GM21737 (cell line): Measurements from ENCODE around the gene AURKAIP1.
"Not testable (repeated sequence)": the region's sequence is repeated elsewhere in the genome, so short reads cannot be mapped to it uniquely, and the experiment has no call there.

Source experiments
- ATAC-seq: cut with Tn5 transposase; IDR thresholded peaks from one replicate; pipeline ENCODE4 v1.9.1; 2021; ENCODE audit warnings: mild to moderate bottlenecking, moderate library complexity; ENCODE audit not compliant: unreplicated experiment

The AURKAIP1 gene

DNA sequence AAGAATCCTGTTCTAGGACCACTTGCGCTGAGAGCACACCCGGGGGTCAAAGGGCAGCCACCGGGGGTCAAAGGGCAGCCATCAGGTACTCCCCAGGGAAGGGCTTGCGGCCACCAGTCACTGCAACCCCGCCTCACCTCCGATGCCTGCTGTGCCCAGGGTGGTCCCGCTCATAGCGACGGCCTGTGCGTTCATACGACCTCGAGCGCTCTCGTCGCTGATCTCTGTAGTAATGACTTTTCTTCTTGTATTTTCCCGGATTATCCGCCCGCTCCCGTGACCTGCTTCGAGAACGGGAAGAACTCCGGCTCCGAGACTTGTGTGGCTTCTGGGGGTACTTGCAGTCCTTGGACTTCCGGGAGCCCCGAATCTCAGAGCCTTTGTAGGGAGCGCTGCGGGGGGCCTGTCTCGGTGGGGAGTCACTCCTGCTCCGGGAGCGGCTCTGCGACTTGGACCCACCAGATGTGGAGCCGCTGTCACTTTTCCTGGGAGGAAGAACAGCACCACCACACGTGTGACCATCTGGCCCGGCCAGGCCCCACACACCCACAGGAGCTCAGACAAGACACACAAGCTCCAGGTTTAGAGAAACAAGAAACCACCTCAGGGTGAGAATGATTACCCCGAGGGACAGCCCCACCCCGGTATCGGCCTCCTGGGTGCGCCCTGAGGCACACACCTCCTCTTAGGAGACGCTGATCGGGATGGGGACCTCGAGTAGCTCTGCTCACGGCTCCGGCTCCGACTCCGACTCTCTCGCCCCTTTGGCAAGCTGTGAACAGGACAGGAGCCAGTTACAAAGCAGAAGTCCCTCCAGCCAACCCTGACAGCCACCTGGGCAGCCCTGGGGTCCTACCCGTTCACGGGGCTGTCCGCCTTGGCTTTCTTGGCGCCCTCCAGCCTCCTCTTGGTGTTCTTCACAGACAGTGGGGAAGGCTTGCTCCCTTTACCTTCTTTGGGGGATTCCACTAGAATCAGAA lies 12.4 kb upstream of the AURKAIP1 start:
- ATAC-seq, result no peak

DNA sequence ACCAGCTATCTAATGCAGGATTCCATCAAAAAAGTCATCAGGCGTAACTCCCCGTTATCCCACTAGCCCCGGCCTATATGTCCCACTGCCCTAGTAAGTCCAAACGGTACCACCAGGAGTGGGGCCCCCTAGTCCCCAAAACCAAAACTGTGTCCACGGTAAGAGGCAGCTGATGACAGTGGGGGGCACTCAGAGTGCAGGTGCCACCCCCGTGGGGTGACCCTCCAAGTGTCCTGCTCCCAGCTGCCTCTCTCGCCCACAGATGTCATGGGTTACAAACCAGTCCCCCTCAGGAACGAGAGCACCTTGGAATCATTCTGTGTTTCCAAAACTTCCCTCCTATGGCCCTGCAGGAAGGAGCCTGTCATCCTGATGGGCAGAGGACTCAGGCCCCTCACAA lies 10.9 kb upstream of the AURKAIP1 start:
- ATAC-seq, result no peak

DNA sequence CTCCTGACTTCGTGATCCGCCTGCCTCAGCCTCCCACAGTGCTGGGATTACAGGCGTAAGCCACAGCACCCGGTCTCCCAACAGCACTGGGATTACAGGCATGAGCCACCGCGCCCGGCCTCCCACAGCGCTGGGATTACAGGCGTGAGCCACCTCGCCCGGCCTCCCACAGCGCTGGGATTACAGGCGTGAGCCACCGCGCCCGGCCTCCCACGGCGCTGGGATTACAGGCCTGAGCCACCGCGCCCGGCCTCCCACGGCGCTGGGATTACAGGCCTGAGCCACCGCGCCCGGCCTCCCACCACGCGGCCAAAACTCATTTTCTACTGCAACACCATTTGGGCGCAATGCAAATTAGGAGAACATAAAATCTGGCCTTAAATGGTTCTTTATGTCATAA lies 10.3 kb upstream of the AURKAIP1 start:
- not testable (repeated sequence) for ATAC-seq

DNA sequence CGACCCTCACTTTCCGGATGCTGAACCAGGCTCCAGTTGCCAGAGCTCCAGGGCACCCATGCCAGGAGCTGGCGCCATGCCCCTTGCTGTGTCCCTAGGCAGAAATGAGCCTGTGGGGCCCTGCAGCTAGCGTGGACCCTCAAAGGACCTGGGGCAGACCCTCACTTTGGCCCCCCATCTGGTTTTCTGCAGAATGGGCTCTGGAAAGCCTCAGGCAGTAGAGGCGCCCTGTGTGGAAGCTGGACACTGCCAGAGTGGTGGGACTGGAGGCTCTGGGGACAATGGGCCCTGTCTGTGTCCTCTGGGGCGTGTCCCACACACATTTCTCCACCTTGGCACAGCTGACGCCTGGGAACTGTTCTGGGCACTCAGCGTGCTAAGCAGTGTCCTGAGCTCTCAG lies 6.3 kb upstream of the AURKAIP1 start:
- no peak for ATAC-seq

DNA sequence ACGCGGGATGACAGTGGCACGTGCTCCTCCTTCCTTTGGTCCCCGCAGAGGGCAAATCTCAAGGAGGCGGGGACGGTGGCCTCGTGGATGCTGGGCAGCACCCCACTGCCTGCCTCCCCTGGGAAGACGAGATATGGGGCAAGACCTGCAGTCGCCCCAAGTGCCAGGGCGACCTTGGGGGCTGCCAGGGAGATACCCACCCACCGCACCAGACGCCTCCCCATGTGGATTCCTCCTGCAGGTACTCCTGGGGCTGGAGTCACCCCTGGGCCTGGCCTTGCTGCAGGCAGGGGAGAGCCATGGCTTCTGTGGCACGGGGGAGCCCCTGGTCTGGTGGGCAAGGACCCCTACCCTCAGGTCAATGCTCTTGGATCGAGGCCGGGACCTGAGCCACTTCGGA lies 5.9 kb upstream of the AURKAIP1 start:
- no peak for ATAC-seq

DNA sequence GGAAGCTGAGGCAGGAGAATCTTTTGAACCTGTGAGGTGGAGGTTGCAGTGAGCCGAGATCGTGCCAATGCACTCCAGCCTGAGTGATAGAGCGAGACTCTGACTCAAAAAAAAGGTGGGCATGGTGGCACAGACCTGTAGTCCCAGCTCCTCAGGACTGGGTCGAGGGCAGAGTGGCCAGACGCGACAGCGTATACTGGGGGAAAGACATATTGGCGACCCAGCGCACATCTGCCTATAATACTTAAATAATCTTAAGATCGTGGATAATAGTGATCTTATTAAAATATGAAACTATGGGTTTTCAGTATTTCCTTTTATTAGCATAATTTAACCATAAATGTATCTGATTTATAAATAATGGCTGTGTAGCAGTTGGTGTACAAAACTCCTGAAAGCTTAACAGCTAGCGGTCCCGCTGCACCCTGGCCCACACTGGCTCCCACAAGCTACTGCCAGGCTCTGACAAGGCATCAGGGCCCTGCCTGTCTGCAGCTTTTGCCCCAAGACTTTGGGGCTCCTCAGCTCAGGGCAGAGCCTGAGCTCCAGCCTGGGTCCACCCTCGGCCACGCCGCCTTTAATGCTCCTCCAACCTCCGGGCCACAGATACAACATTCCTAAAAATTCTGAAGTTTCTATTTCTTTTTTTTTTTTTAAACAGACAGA lies 2.7 kb upstream of the AURKAIP1 start:
- ATAC-seq, result no peak

DNA sequence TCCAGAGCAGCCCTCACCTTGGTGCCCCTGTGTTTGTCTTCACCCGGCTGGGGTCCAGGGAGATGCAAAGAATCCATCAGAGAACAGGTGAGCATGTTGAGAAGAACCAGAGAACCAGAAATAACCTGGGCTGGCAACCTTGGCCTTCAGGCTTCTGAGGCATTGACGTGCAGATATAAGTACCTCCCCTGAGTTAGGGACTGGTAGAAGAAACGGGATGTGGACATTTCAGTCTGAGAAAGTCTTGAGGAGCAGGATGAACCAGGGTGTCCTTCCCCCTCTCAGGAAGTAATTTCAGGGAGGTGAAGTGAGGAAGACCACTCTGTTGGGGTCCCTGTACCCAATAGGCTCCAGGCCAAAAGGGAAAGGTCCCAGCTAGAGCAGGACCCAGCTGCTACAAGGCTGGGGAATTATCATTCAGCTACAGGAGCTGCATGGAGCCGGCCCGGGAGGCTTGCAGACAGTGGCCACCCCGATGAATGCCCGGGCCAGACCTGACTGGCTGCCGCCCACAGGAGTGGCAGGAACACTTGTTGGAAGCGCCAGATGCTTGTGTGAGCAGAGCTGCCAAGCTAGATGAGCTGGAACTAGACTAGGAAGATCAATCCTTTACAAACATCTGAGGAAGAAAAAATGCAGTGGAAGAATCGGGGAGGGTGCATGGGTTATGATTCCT lies 1.7 kb upstream of the AURKAIP1 start:
- no peak for ATAC-seq

DNA sequence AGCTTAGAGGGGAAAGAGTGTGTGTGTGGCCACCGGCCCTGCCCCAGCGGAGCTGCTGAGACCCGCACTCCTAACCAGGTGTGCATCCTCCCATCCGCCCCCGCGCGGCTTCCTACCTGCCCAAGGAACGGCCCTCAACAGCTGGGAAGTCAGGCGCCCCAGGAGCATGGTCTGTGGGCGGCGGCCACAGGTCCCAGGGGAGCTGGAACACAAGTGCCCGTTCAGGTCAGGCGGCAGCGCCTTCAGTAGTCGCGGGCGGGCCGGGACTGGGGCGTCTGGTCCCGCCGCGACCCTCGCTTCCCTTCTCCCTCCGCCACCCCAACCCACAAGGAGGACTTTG lies 448 bp downstream of the AURKAIP1 start:
- peak; percentile 11 for ATAC-seq

DNA sequence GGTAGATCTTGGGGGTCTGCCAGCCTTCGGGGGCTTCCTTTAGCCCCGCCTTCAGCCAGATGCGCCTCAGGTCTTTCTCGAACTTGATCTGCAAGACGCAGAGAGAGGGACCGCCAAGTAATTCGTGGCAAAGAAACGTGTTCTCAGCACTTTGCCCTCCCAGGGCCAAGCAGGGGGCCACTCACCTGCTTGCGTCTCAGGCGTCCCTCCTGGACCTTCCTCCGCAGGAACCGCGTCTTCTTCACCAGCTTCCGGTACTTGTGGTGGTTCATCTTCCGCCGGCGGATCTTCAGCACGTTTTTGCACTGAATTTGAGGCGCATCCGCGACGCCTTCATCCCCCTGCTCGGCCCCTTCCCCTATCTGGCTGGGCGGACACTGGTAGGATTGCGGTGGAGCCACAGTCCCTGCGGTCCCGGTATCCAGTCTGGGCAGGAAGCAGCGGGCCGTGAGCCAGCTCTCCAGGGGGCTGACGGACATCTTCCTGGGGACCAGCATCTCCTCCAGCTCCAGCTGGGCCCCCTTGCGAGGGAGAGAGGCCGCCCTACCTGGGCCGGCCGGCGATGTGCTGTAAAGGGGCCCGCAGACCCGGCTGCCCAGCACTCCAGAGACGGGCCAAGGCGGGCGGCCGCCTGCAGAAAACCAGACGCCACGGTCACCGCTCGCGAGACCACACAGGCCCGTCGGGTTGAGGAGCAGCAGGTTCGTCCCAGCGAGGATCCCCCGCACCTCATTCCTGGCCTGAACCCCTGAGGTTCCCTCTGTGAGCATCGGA lies 1.0 kb downstream of the AURKAIP1 start:
- ATAC-seq, result no peak

DNA sequence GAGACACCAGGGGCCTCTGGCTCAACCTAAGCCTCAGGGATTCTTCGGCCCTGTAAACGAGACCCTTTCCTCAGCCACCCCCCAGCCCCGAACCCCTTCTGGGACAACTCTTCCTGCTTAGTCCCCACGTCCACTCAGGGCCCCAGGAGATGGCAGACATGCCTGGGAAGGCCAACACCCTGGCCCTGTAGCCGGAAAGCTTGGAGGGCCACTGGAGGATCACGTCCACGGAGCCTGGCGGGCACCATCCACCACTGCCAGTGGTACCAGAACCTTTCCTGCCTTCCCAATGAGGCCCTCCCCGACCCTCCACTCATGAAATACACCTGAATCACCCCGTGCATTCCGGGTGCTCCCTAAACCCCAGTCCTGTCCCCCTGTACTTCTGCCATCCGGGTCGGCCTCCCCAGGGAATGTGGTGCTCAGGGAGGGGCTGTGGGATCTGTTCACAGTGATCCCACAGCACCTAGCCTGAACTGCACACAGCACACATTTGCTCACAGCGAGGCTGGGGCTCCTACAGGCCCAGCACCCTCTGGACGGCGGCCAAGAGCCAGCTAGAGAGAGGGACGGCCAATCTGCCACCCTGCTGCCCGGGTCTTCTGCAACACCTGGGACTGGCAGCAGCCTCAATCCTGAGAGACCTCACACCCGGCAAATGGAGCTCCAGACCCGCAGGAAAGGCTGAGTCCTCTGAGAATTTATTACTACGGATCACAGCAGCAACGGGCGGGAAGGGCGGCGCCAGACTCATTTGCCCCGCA lies 1.8 kb downstream of the AURKAIP1 start:
- no peak for ATAC-seq

DNA sequence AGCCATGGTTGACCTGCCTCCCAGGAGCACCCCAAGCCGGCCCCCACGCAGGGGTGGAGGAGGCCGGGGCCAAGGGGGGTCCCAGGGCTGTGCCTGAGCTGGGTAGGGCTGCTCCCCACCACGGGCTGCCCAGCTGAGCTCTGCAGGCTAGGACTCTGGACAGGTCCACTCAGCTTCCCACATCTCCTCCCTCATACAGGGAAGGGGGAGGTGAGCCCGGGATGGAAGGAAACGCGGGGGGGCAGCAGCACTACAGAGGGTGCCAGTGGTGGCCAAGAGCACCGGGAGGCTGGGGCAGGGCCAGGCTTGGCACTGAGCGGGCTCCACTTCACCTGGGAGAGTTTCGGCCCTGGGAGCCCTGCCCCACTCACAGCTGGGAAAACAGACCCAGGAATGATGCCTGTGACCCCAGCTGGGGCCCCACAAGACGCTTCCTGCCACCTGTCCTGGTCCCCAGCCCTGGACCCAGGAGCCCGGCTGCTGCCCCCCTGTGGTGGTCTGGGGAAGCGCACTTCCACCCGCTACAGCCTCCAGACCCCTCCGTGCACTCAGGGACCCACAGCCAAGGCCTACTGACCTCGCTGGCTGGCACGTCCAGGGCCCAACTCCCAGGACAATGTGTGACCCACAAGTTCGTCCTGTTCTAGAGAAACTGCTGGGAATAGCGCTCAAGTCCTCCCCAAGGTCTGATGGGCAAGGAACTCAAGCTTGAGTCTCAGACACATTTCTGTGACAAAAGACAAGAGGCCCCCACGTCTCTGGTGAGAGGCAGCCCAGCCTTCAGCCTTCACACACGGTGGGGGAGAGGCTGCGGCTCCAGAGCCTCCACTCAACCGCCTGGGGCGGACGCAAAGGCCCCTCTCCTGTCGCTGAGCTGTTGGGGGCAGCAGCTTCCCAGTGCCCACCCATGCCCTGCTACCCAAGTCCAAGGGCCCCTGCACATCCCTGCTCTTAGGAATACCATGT lies 3.0 kb downstream of the AURKAIP1 start:
- ATAC-seq, result peak; percentile 31

DNA sequence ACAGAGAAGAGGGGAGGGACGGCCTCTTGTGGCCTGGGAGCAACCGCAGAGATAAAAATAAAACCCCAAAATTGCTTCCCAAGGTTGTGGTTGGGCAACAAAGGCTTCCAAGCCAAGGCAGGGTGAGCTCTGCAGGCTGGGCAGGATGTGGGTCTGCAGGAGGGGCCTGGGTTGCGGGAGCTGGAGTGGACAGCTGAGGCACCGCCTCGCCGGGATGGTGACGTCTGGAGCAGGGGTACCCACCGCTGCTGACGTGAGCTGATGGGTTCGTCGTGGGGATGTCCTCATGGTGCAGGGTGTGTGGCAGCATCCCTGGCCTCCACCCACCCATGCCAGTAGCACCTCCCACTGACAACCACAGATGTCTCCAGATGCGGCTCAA lies 3.7 kb downstream of the AURKAIP1 start:
- ATAC-seq, result no peak

DNA sequence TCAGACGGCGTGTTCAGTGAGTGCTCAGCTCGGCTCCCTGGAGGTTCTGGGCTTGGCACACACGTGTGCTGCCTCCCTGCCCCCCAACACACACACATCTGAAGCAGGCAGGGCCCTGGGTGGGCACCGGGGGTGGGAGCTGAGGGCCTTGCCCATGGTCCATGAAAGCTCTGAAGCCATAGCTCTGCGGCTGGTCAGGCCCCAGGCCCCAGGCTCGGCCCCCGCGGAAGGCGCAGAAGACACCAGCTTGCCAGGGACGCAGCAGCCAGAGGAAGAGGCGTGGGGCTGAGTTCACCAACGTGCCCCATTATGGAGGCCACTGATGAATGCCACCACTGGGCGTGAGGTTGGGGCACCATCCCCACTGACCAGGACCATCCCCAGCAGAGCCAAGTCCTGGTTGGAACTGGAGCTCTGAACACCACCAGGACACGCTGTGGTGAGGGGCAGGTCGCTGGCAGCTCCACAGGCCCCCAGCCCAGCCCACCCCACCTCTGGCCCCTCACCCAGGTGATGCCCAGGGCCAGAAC lies 4.2 kb downstream of the AURKAIP1 start:
- no peak for ATAC-seq

DNA sequence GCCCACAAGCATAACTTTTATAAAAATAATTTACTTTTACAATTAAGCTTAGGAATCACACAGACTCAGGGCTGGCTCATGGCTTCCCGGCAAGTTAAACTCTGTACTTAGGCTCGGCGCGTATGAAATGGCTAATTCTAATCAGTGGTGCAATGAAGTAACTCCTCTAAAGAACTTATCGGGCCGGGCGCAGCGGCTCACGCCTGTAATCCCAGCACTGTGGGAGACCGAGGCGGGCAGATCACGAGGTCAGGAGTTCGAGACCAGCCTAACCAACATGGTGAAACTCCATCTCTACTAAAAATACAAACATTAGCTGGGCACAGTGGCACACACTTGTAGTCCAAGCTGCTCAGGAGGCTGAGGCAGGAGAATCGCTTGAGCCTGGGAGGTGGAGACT lies 4.9 kb downstream of the AURKAIP1 start:
- not testable (repeated sequence) for ATAC-seq

DNA sequence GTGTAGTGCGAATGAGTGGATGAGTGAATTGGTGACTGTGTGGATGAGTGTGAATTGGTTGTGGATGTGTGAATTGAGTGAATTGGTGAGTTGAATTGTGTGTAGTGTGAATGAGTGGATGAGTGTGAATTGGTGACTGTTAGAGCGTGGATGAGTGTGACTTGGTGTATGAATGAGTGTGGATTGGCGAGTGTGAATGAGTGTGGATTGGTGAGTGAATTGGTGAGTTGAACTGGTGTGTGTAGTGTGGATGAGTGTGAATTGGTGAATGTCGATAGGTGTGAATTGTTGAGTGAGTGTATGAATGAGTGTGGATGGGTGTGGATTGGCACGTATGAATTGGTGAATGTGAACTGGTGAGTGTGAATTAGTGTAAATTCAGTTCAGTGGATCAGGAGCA lies 7.7 kb downstream of the AURKAIP1 start:
- no peak for ATAC-seq

DNA sequence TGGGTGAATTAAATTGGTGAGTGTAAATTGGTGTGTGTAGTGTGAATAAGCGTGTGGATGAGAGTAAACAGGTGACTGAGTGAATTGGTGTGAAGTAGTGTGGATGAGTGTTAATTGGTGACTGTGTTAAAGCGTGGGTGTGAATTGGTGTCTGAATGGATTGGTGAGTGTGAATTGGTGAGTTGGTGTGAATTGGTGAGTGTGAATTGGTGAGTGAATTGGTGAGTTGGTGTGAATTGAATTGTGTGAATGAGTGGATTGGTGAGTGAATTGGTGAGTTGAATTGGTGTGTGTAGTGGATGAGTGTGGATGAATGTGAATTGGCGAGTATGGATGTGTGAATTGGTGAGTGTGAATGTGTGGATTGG lies 8.3 kb downstream of the AURKAIP1 start:
- ATAC-seq, result no peak

DNA sequence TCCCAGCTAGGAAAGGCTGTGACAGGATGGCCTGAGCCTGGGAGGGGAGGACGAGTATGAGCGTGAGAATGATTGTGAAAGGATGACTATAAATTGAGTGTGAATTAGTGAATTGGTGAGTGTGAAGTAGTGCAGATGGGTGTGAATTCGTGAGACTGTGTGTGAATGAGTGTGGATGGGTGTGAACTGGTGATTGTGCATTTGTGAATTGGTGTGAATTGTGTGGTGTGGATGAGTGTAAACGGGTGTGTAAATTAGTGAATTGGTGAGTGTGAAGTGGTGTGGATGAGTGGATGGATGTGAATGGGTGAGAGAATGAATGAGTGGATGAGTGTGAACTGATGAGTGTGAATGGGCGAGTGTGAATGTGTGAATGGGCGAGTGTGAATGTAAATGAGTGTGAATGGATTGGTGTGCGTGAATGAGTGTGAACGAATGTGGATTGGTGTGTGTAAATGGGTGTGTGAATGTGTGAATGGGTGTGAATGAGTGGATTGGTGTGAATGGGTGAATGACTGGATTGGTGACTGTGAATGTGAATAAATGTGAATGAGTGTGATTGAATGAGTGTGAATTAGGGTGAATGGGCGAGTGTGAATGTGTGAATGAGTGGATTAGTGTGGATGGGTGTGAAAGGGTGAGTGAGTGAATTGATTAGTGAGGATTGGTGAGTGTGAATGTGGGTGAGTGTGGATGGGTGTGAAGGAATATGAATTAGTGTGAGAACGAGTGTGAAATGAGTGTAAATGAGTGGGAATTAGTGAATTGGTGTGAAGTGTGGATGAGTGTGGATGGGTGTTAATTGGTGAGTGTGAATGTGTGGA lies 8.9 kb downstream of the AURKAIP1 start:
- ATAC-seq, result no peak

DNA sequence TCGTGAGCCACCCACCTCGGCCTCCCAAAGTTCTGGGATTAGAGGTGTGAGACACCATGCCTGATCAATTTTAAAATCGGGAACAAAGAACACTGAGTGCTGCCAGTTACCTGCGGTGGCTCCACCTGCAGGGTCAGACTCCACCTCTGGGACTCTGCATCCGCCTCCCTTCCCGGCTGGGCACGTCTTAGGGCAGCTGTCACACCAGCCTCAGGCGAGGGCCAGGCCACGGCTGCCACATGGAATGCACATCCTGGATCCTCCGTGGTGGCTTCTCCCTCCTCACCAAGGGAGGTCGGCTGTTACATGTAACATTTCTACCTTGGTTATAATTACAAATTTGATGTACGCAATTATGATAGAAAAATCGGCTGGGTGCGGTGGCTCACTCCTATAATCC lies 10.7 kb downstream of the AURKAIP1 start:
- no peak for ATAC-seq
